GM12874 (cell line): ENCODE results near the gene NEURL1.

Experiments
- TF ChIP-seq, protein P1 (sequence below): IDR thresholded peaks from 2 replicates; pipeline ENCODE4 v1.5.1; 2011; ENCODE audit warnings: low read depth, mild to moderate bottlenecking, control low read depth, low read length, moderate library complexity; ENCODE audit not compliant: insufficient read depth

Gene NEURL1

DNA sequence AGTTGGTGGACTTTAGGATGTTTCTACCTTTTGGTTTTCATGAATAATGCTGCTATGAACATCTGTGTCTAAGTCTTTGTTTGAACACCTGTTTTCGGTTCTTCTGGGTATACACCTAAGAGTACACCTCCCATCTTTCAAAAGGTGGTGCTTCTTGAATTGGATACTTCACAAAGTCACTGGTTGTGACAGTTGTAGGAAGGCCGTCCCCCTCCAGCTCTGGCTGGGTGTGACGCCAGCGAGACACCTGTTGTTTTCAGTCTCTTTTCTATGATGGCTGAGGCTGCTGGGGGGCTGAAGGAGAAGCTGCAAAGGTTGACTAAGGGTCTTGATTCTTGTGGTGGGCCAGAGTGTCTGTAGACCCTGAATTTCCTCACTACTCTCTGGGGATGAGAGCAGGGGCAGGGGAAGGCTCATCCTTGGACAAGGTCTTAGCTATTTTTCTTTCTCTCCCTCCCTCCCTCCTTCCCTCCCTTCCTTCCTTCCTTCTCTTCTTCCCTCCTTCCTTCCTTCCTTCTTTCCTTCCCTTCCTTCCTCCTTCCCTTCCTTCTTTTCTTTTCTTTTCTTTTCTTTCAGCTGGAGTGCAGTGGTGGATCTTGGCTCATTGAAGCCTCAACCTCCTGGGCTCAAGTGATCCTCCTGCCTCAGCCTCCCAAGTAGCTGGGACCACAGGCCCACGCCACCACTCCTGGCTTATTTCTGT lies 5.6 kb downstream of the NEURL1 start:
- TF ChIP-seq, protein P1, sequence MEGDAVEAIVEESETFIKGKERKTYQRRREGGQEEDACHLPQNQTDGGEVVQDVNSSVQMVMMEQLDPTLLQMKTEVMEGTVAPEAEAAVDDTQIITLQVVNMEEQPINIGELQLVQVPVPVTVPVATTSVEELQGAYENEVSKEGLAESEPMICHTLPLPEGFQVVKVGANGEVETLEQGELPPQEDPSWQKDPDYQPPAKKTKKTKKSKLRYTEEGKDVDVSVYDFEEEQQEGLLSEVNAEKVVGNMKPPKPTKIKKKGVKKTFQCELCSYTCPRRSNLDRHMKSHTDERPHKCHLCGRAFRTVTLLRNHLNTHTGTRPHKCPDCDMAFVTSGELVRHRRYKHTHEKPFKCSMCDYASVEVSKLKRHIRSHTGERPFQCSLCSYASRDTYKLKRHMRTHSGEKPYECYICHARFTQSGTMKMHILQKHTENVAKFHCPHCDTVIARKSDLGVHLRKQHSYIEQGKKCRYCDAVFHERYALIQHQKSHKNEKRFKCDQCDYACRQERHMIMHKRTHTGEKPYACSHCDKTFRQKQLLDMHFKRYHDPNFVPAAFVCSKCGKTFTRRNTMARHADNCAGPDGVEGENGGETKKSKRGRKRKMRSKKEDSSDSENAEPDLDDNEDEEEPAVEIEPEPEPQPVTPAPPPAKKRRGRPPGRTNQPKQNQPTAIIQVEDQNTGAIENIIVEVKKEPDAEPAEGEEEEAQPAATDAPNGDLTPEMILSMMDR, result no peak

DNA sequence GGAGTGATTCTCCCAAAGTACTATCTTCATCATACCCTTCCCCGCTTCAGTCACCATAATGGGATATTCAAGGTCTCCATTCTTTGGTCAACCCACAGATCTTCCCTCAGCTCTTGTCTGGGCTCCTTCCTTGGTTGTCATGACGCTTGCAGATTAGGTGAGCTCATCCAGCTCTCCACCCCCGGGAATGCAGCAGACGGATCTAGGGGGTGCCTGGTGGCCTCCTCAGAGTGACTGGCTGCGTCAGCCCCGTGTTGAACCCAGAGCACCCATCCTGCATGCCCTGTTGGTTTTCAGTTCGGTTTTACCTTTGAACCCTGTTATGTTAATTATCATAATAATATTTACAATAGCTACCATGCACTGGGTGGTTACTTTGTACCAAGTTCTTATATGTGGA lies 6.4 kb downstream of the NEURL1 start:
- TF ChIP-seq, protein P1, result no peak

DNA sequence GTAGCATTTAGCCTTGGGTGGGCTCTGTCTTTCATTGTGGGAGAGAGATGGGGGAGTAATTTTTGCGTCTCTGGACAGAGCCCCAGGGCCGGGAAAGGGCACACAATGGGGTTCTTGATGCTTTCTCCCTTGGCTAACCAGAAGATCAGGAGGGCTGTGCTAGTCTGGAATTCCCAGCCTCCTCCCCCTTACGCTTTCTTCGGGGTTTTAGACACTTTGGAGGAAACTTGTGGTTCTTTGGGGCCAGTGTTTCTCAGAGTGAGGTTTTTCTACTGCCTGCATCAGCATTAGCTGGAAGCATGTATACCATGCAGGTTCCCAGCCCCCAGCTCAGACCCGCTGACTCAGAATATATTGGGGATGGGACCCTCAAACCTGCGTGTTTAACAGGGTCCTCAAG lies 7.0 kb downstream of the NEURL1 start:
- TF ChIP-seq, protein P1, result no peak

DNA sequence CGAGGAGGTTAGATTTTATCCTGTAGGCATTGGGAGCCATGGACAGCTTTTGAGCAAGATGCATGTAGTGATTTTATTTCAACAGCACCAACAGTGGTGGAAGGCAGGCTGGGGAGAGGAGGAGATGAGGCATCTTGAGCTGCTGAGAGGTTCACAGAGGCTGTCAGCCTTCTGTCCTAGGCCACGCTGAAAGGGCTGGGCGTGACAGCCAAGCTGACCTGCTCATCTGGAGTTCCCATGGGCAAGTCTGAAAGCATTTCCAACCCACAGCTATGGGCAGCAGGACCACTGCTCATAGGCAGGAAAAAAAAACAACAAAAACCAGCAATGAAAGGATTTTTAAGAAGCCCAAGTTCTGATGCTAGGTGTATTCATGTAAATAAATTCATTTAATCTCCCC lies 7.7 kb downstream of the NEURL1 start:
- TF ChIP-seq, protein P1, result no peak

DNA sequence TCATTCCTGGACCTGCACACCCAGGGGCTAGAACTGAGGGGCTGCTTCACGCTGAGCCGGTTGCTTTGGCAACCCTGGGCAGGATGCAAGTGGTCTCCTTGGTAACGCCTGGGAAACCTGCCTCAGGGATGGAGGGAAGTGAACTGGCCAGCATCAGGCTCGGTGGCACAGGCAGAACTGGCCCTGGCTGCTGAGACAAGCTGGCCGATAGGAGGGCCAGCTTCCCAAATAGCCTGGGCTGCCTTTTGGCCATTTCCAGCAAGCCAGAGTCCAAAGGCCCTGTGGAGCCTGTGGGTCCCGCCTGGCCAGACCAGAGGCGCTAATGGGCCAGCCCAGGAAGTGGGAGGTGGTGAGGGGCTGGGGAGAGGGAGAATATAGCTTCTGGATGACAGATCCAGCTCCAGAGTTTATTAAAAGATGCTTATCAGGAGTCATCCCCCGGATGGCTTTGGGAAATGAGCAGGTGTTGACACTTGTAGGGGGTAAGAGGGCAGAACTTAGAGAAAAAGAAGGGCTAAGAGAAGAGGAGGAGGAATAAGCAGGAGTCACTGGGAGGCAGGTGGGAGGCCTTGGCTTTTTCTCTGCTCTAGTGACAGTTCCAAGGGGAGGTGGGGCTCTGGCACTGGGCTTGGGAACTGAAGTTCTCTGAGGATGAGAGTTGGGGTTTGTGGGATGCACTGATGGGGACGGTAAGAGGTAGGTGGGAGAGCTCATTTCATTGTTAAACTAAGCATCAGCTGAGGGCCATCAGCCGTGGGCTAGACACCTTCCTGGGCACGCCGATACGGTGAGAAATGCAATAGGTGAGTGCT lies 9.6 kb downstream of the NEURL1 start:
- TF ChIP-seq, protein P1, result no peak

DNA sequence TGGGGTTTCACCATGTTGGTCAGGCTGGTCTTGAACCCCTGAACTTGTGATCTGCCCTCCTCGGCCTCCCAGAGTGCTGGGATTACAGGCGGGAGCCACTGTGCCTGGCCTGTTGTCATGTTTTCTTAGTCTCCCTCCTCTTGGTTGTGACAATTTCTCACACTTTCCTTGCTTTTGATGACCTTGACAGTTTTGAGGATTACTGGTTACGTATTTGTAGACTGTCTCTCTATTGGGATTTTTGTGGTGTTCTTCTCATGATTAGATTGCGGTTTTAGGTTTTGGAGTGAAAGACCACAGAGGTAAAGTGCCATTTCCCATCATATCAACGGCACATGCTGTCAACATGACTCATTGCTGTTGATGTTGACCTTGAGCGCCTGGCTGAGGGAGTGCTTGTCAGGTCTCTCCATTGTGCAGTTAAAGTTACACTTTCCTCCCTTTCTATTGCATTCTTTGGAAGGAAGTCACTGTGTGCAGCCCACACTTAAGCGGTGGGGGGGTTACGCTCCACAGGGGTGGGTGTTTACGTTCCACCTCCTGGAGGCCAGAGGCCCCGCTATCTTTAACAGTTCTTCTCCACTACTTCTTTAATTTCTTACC lies 10.8 kb downstream of the NEURL1 start:
- TF ChIP-seq, protein P1, result no peak

DNA sequence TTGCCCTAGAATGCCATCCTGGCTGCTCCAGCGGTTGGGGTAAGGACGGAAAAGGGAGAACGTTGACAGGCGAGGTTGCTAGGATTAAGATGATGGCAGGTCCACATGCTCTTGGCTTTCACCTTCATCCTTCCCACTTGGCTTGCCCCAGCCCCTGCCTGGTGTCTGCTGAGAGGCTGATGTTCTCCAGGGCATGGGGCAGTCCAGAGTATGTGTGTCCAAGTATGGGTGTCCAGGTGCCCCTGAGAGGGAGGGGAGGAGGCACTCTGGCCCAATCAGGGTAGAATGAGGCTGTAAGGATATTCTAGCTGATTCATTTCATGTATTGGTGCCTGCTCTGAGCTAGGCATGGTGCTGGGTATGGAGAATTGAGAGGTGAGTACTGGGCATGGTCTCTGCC lies 12.6 kb downstream of the NEURL1 start:
- TF ChIP-seq, protein P1, result no peak
